IPS-NIHi7 (cell line): ENCODE results near the gene ITCH.
"Not testable (repeated sequence)": the region's sequence is repeated elsewhere in the genome, so short reads cannot be mapped to it uniquely, and the experiment has no call there.

Experiments
- DNase-seq: peaks from one replicate; pipeline ENCODE4 v3.0.0; 2012; ENCODE audit warnings: mixed read lengths; ENCODE audit errors: extremely low spot score

ITCH gene

DNA sequence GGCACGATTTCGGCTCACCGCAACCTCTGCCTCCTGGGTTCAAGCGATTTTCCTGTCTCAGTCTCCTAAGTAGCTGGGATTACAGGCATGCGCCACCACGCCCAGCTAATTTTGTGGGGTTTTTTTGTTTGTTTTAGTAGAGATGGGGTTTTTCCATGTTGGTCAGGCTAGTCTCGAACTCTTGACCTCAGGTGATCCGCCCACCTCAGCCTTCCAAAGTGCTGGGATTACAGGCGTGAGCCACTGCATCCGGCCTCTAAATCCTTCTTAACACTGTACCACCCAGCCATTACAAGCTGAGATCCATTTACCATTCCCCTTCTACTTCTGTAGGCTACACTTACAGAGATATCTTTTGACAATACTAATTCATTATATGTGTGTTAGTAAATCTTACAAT is 51.5 kb downstream of the ITCH start:
- not testable (repeated sequence) for DNase-seq

DNA sequence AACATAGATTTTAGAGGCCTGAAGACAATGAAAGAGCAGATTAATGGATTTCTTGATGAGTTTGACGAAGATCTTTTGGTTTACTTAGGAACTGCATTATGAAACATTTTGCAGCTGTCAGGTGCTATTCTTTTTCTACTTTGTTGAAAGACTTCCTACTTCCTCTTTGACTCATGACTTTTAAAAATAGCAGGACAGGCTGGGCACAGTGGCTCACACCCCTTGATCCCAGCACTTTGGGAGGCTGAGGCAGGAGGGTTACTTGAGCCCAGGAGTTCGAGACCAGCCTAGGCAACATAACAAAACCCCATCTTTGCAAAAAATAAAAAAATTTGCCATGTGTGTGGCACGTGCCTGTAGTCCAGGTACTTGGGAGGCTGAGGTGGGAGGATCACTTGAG is 52.0 kb downstream of the ITCH start:
- no peak for DNase-seq

DNA sequence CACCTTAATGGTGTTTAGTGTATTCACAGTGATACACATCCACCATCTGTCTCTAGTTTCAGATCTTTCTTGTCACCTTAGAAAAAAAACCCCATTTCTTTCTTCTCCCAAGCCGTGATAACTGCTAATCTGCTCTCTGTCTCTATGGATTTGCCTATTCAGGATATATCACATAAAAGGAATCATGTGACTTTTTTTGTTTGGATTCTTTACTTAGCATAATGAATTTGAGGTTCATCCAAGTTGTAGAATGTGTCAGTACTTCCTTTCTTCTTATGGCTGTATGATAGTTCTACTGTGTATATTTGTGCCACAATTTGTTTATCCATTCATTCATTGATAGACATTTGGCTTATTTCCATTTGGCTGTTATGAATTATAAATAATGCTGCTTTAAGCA is 57.1 kb downstream of the ITCH start:
- no peak for DNase-seq

DNA sequence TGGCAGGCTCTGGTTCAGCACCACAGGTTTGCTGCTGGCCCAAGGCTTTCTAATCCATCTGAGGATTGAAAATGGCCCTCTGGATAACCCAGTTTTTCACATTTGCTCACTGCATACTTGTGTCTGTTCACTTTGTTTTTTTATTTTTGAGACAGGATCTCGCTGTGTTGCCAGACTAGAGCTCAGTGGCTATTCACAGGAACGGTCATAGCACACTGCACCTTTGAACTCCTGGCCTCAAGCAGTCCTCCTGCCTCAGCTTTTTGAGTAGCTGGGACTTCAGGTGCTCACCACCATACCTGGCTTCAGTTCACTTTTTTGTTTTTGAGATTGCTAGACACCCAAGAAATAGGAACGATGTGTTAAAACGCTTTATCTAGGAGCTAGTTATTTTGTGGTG is 57.9 kb downstream of the ITCH start:
- DNase-seq = no peak

DNA sequence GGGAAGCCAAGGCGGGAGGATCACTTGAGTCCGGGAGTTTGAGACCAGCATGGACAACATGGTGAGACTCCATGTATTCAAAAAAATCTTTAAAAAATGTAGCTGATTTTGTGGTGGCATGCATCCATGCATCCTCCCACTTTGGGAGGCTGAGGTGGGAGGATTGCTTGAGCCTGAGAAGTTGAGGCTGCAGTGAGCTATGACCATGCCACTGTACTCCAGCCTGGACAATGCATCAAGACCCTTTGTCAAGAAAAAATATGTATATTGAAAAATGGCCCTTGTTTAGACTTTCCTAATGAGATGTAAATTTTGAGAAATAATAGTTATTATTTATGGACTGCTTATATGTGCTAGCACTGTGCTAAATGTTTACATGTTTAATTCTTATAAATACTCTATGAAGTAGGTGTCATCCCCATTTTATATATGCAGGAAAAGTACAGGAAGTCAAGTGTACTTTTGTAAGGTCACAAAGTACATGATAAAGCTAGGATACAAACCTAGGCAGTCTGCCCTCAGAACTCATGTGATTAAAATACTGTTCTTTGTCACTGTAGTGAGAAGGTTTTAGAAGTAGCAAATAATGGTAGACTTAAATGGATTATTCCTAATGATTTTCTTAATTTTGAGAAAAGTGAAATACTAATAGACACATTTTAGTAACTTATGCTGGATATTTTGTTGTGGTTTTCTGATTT is 58.8 kb downstream of the ITCH start:
- no peak for DNase-seq

DNA sequence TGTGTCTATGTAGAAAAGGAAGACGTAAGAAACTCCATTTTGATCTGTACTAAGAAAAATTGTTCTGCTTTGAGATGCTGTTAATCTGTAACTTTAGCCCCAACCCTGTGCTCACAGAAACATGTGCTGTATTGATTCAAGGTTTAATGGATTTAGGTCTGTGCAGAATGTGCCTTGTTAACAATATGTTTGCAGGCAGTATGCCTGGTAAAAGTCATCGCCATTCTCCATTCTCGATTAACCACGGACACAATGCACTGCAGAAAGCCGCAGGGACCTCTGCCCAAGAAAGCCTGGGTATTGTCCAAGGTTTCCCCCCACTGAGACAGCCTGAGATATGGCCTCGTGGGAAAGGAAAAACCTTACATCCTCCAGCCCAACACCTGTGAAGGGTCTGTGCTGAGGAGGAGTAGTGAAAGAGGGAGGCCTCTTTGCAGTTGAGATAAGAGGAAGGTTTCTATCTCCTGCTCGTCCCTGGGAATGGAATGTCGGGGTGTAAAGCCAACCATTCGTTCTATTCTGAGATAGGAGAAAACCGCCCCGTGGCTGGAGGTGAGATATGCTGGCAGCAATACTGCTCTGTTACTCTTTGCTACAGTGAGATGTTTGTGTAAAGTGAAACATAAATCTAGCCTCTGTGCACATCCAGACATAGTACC is 62.1 kb downstream of the ITCH start:
- DNase-seq = not testable (repeated sequence)

DNA sequence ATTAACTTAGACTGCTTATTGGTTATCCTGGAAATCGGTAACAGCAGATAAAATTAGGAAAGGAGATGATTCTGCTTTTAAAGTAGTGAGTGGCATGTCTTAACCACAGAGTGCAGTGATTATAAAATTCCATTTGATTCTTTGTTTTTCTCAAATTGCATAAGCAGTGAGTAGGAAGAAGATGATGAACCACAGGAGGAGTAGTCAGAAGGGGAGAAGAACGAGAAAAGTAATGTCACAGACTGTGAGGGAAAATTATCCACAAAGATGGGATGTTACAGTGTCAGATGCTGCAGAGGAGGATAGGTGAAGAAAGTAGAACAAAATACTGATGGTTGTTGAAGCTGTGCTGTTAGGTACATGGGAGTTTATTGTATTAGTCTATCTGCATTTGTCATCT is 63.0 kb downstream of the ITCH start:
- no peak for DNase-seq

DNA sequence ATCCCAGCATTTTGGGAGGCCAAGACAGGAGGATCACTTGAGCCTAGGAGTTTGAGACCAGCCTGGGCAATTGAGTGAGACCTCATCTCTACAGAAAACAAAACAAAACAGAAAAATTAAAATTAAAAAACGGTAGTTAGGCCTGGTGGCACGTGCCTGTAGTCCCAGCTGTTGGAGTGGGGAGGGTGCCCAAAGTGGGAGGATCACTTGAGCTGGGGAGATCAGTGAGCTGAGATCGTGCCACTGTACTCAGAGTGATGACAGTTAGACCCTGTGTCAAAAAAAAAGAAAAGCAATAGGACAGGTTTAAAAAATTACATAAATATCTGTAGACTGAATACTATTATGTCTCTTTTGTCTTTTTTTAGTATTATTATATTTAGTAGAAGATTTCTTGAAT is 64.3 kb downstream of the ITCH start:
- DNase-seq = no peak

DNA sequence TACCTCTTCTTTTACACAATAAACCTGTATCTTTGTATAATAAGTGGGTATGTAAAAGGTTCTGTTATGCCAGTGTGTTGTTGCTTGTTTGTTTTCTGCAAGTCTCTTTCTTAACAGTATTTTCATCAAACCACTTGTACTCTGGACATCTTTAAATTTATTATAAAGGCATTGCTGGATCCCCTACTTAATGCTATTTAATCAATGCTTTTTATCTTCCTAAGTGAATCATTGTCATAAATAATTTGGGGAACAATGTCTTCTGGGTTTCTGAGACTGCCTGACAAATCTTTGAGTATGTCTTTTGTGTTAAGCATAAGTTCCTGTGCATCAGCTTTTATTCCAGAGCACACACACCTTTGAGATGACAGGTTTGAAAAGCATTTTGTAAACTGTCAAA is 64.7 kb downstream of the ITCH start:
- no peak for DNase-seq

DNA sequence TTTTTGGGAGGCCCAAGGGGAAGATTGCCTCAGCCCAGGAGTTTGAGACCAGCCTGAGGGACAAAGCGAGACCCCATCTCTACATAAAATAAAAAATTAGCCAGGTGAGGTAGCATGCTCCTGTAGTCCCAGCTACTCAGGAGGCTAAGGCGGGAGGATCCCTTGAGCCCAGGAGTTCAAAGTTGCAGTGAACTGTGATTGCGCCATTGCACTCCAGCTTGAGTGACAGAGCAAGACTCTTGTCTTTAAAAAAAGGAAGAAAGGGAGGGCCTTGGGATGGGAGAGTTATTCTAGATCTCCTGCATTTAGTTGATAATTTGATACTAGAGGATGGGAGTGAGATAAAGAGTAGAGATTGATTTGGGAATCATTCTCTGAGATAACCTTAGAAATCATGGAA is 68.1 kb downstream of the ITCH start:
- no peak for DNase-seq

DNA sequence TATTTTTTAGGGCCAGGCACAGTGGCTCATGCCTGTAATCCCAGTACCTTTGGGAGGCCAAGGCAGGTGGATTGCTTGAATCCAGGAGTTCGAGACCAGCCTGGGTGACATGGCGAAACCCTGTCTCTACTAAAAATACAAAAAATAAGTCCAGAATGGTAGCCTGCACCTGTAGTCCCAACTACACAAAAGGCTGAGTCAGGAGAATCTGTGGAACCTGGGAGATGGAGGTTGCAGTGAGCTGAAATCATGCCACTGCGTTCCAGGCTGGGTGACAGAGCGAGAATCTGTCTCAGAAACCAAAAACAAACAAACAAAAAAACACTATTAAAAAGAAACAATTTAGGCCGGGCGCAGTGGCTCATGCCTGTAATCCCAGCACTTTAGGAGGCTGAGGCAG is 69.6 kb downstream of the ITCH start:
- not testable (repeated sequence) for DNase-seq

DNA sequence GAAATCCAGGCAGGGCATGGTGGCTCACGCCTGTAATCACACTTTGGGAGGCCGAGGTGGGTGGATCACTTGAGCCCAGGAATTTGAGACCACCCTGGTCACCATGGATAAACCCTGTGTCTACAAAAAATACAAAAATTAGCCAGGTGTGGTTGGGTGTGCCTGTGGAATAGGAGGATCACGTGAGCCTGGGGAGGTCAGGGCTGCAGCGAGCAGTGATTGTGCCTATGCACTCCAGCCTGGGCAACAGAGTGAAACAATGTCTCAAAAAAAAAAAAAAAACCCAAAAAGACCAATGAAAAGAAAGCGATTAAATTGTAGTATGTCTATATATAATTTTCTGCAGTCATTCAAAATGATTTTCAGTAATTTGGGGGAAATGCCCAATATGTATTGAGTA is 70.3 kb downstream of the ITCH start:
- DNase-seq = no peak

DNA sequence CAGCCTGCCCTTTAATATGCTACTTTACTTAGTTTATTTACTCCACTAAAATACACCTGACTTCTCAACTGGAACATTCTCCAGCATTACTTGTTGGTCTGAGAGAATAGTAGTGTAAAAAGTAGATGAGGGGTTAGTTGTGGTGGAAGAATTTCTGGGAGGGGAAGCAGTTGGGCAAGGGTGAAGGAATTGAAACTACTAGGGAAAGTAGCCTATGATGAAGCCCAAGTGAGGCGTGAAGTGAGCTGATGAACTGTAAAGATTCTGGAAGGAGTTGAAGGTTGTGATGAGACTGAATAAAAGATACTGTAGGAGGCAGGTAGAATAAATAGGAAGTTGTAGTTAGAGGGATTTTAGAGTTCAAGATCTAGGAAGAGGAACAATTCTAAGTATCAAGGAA is 72.5 kb downstream of the ITCH start:
- no peak for DNase-seq

DNA sequence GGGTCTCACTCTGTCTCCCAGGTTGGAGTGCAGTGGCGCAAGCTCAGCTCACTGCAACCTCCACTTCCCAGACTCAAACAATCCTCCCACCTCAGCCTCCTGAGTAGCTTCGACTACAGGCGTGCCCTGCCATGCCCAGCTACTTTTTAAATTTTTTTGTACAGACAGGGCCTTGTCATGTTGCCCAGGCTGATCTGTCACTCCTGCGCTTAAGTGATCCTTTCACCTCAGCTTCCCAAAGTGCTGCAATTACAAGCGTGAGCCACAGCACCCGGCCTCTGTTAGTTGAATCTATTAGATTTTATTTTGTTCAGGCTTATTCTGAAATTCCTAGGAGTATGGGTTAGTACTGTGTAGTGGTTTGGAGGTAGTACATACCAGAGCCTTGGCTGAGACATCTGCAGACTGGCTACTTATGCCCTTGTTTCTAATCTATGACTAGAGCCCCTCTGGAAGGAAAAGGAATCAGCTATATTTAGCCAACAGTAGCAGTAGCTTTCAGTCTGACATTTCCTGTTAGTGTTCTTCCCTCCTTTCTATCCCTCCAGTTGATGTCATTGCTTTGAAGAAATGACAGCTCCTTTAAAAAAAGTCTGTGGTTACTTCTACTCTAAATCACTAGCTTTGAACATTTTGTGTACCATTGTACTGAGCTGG is 74.4 kb downstream of the ITCH start:
- no peak for DNase-seq

DNA sequence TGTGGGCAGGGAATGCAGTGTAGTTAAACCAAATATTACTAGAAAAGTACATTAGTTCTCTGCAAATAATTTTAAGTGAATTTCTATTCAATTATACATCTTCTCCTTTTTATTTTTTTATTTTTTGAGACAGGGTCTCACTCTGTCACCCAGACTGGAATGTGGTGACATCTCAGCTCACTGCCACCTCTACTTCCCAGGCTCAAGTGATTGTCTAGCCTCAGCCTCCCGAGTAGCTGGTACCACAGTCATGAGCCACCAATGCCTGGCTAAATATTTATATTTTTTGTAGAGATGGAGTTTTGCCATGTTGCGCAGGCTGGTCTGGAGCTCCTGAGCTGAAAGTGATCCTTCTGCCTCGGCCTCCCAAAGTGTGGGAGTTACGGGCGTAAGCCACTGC is 76.1 kb downstream of the ITCH start:
- no peak for DNase-seq

DNA sequence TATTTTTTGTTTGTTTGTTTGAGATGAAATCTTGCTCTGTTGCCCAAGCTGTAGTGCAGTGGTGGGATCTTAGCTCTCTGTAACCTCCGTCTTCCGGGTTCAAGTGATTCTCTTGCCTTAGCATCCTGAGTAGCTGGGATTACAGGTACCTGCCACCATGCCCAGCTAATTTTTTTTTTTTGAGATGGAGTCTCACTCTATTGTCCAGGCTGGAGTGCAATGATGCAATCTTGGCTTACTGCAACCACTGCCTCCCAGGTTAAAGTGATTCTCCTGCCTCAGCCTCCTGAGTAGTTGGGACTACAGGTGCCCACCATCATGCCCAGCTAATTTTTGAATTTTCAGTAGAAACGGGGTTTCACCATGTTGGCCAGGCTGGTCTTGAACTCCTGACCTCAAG is 78.3 kb downstream of the ITCH start:
- DNase-seq = not testable (repeated sequence)

DNA sequence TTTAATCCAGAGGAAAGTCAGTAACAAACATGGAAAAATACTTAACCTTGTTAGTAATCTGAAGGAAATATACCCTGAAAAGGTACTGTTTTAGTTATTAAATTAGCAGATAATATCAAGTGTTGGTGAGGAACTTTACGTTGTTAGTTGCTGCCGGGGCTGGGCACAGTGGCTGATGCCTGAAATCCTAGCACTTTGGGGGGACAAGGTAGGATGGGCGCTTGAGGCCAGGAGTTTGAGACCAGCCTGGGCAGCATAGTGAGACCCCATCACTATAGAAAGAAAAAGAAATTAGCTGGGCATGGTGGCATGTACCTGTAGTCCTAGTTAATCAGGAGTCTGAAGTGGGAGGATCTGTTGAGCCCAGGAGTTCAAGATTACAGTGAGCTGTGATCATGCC is 80.5 kb downstream of the ITCH start:
- no peak for DNase-seq

DNA sequence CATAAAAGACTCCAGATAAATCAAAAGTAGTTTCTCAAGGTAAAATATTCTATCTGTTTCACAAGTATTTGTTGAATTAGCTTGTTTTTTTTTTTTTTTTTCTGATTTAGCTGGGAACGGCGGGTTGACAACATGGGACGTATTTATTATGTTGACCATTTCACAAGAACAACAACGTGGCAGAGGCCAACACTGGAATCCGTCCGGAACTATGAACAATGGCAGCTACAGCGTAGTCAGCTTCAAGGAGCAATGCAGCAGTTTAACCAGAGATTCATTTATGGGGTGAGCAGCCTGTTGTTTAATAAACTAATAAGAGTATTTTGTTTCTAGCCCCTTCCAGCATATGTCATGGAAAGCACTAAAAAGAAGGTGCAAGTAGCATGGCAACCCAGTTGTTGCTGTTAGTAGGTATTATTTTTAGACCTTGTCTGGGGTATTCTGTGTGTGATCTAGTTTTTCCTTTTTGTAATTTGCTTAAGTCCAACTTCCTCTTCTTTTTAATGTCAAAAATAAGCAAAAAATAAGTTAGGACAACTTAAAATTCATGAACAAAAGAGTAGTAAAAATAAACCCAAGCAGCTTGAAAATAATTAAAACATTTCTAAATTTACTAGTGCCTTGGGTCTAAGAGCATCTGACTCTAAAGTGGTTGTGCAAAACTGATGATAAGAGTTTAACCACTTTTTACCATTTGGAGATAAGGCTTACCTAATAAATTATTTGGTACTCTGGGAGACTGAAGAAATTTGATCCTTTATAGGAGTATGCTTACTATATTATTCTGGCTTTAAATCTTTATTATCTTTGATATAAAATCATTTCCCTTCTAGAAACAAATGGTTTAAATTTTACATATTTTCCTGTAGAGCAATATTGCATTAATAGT is 82.3 kb downstream of the ITCH start:
- DNase-seq = no peak

DNA sequence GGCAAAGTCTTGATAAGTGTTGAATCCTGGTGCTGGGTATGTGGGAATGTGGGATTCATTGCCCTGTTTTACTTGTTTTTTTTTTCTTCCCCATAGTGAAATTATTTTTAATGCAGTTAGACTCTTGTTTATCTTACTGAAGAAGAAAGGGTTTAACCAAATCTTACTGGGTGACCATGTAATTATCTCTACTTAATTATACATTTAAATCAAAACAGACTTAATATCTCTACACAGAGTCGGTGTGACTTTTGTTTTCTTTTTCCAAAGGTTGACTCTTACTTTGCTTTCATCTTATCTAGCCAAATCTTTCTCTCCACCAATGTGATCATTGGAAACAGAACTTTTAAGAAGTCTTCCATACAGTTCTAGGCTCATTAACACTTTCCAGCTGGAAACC is 85.4 kb downstream of the ITCH start:
- DNase-seq = no peak

DNA sequence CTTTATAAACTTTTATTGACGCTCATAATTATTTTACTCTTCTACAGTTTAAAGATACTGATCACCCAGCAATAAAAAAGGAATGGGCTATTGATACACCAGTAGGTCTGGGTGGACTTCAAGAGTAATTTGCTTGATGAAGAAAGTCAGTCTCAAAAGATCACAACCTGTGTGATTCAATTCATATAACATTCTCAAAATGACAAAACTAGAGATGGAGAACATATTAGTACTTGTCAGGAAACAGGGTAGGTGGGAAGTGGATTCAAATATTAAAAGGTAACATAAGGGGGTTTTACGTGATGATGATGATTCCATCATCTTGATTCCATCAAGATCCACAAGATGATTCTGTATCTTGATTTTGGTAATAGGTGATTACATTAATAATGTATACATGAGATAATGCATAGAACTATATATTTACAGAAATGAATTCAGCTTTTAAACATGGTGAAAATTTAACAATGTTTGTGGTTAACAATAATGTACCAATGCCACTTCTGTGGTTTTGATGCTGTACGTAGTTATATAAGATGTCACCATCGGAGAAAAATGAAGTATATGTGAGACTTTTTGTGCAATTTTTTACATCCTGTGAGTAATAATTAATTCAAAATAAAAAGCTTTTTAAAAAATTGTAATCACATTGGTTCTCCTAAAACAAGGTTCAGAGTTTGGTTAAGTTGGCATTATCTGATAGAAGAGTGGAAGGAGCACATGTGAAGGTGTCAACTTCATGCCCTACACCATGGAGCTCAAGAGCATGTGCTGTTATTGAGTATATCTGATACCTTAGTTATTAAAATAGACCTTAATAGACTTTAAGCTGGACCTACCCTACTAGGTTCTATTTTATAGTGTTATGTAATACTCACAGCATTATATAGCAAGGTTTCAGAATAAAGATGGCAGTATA is 86.9 kb downstream of the ITCH start:
- no peak for DNase-seq

DNA sequence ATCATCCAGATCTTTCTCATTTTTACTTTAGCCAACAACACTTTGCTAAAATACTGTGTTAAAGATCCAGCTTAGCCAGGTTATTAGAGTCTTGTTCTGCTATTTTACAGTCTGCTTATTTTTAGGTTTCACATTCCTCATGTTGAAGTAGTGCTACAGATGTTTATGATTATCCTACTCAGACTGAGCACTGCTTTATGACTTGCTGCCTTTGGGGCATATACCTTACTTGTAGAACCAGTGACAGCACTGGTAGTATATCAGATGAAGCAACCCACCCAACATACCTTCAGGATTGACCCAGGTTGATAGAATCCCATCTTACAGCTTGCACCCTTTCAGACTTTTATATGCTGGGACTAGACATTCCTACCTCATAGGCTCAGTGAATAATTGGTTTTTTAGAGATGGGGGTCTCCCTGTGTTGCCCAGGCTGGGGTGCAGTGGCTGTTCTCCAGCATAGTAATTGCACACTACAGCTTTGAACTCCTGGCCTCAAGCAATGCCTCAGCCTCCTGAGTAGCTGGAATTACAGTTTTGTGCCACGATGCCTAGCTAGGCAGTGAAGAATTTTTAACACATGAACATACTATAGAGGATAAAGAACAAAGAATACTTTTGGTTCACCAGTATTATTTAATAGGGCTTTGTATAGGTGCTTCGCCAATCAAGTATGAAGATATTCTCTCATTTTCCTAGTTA is 89.4 kb downstream of the ITCH start:
- DNase-seq = no peak
